ENCODE data around the gene CPS1. TPM values are rescaled to one million over a fixed set of nuclear protein-coding genes. Genes with fewer than 3 reads are reported as not detected.

Gene CPS1
- 8.7 TPM for polyA plus RNA-seq (2013, experiment 1 of 2)
- 14.6 TPM for polyA plus RNA-seq (2013, experiment 2 of 2)

DNA sequence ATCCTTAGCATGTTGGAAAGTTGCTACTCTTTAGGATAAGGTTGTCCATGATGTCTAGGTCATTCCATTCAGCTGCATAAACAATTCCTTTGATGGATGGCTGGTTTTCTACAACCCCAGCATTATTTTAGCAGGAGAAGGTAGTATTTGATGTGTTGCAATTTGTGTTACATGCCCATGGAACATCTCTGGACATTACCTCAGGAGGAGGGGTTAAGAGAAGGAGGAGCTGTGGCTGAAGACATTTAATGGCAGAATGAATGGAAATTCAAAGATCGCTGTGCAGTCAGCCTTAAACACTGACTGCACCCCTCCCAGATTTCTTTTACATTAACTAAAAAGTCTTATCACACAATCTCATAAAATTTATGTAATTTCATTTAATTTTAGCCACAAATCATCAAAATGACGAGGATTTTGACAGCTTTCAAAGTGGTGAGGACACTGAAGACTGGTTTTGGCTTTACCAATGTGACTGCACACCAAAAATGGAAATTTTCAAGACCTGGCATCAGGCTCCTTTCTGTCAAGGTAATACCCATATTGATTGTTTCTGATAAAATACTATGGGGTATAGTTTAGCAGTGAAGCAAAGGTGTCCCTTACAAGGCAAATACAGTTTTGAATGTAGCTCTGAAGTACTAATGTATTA lies at the start of gene CPS1:
TSS of gene CPS1 (plus strand) at position 271 of the 652 bp plus-strand sequence. CDS start at position 406, 135 bp downstream.
- Histone ChIP-seq H3K4me3 (ENCODE audit: low read length) (no peak within 1 kb of the TSS), H3K36me3 (ENCODE audit: insufficient read depth, low read length) (no peaks in the 10 kb centered on the region), H3K9ac (ENCODE audit: low read depth, low read length) (no peak within 1 kb of the TSS), H3K27me3 (ENCODE audit: insufficient read depth, low read length) (no peaks in the 10 kb centered on the region), H3K4me1 (ENCODE audit: insufficient read depth, low read length) (peaks cover 22% of the 10 kb centered on the region), H3K9me3 (ENCODE audit: insufficient read depth, low read depth, low read length) (no peaks in the 10 kb centered on the region), H3K27ac (ENCODE audit: low read depth, low read length) (peak within 1 kb of the TSS; percentile 83)
- WGBS = 85% methylated on average over 2 of the region's 2 CpGs

GRCh38 chr2:210515911-210516310 lies 40.5 kb upstream of the CPS1 start:
- Histone ChIP-seq H3K27me3 (ENCODE audit: insufficient read depth, low read length) (no peaks in the 10 kb centered on the region), H3K36me3 (ENCODE audit: insufficient read depth, low read length) (no peaks in the 10 kb centered on the region), H3K27ac (ENCODE audit: low read depth, low read length) (no peak overlapping the region), H3K4me3 (ENCODE audit: low read length) (no peak overlapping the region), H3K9me3 (ENCODE audit: insufficient read depth, low read depth, low read length) (no peaks in the 10 kb centered on the region), H3K4me1 (ENCODE audit: insufficient read depth, low read length) (no peaks in the 10 kb centered on the region), H3K9ac (ENCODE audit: low read depth, low read length) (no peak overlapping the region)
- 47% methylated on average over 2 of the region's 2 CpGs for WGBS

DNA sequence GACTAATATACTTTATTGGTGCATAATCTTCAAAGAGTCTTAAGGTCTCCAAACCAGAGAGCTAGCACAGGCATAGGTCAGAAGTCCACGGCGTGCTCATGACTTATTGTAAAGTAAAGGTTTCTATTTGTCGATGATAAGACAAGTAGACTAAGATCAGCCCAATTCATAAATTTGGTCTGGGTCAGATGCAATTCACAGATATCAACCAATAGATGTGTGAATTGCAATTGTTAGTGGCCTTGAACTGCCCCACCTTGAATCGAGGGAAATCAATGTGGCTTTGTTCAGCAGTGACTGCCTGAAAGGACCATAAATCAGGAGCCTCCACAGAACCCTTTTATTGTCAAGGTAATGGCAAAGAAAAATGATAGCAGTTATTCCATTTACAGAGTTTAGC lies 39.1 kb upstream of the CPS1 start:
- Histone ChIP-seq H3K4me1 (ENCODE audit: insufficient read depth, low read length) (no peaks in the 10 kb centered on the region), H3K4me3 (ENCODE audit: low read length) (no peak overlapping the region), H3K36me3 (ENCODE audit: insufficient read depth, low read length) (no peaks in the 10 kb centered on the region), H3K9ac (ENCODE audit: low read depth, low read length) (no peak overlapping the region), H3K9me3 (ENCODE audit: insufficient read depth, low read depth, low read length) (no peaks in the 10 kb centered on the region), H3K27ac (ENCODE audit: low read depth, low read length) (no peak overlapping the region), H3K27me3 (ENCODE audit: insufficient read depth, low read length) (no peaks in the 10 kb centered on the region)
- 94% methylated on average over 4 of the region's 4 CpGs for WGBS

DNA sequence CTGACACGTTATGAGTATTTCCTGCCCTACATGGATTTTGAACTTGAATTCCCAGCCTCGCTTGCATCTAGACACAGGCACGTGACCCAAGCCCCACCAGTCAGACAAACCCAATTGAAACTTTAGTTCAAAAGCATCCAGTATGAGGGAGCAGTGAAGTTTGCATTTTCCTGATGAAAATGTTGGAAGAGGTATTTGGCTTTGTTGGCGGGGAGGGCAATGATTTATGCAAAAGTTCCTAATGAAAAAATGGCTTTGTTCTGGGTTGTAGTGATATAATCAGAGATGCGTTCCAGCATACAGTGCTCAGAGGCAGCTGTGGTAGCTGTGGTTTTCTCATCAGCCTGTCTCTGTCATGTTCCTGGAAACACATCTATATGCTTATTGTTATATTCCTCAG lies 36.8 kb upstream of the CPS1 start:
- H3K27ac ChIP-seq (ENCODE audit: low read depth, low read length) = no peak overlapping the region
- 94% methylated on average over 5 of the region's 5 CpGs for WGBS
- H3K36me3 ChIP-seq (ENCODE audit: insufficient read depth, low read length) = no peaks in the 10 kb centered on the region
- no peaks in the 10 kb centered on the region for H3K27me3 ChIP-seq (ENCODE audit: insufficient read depth, low read length)
- no peak overlapping the region for H3K9ac ChIP-seq (ENCODE audit: low read depth, low read length)
- no peaks in the 10 kb centered on the region for H3K9me3 ChIP-seq (ENCODE audit: insufficient read depth, low read depth, low read length)
- no peaks in the 10 kb centered on the region for H3K4me1 ChIP-seq (ENCODE audit: insufficient read depth, low read length)
- no peak overlapping the region for H3K4me3 ChIP-seq (ENCODE audit: low read length)

DNA sequence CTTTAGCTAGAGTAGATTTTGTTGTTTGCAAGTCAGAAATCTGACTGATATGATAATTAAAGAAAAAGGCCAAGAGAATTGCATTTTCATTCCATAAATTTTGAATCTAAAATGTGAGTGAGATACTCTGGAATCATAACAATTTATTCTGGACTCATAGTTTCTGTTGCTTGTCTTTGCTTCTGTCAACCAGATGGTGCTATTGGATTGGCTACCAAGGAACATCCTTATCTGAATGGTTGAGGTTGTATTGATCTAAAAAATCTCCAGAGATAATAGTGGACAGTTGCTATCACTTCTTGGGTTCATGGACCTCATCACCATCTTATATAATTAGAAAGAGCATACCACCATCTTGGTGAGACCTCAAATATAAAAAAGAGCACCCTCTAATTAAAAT lies 34.0 kb upstream of the CPS1 start:
- no peaks in the 10 kb centered on the region for H3K36me3 ChIP-seq (ENCODE audit: insufficient read depth, low read length)
- H3K4me1 ChIP-seq (ENCODE audit: insufficient read depth, low read length) = peaks cover 4% of the 10 kb centered on the region; the same call in 1 of the 2 replicates
- no peak overlapping the region for H3K27ac ChIP-seq (ENCODE audit: low read depth, low read length)
- H3K9ac ChIP-seq (ENCODE audit: low read depth, low read length) = no peak overlapping the region
- H3K27me3 ChIP-seq (ENCODE audit: insufficient read depth, low read length) = no peaks in the 10 kb centered on the region
- H3K4me3 ChIP-seq (ENCODE audit: low read length) = no peak overlapping the region
- H3K9me3 ChIP-seq (ENCODE audit: insufficient read depth, low read depth, low read length) = no peaks in the 10 kb centered on the region

GRCh38 chr2:210523650-210524289 lies 32.6 kb upstream of the CPS1 start:
- Histone ChIP-seq H3K9ac (ENCODE audit: low read depth, low read length) (no peak overlapping the region), H3K4me3 (ENCODE audit: low read length) (no peak overlapping the region), H3K27me3 (ENCODE audit: insufficient read depth, low read length) (no peaks in the 10 kb centered on the region), H3K4me1 (ENCODE audit: insufficient read depth, low read length) (peaks cover 5% of the 10 kb centered on the region), H3K36me3 (ENCODE audit: insufficient read depth, low read length) (no peaks in the 10 kb centered on the region), H3K9me3 (ENCODE audit: insufficient read depth, low read depth, low read length) (no peaks in the 10 kb centered on the region), H3K27ac (ENCODE audit: low read depth, low read length) (no peak overlapping the region)
- 90% methylated on average over 4 of the region's 4 CpGs for WGBS

GRCh38 chr2:210524533-210524932 lies 31.9 kb upstream of the CPS1 start:
- H3K4me1 ChIP-seq (ENCODE audit: insufficient read depth, low read length) = peaks cover 11% of the 10 kb centered on the region
- no peaks in the 10 kb centered on the region for H3K9me3 ChIP-seq (ENCODE audit: insufficient read depth, low read depth, low read length)
- H3K36me3 ChIP-seq (ENCODE audit: insufficient read depth, low read length) = no peaks in the 10 kb centered on the region
- no peak overlapping the region for H3K4me3 ChIP-seq (ENCODE audit: low read length)
- no peaks in the 10 kb centered on the region for H3K27me3 ChIP-seq (ENCODE audit: insufficient read depth, low read length)
- no peak overlapping the region for H3K27ac ChIP-seq (ENCODE audit: low read depth, low read length)
- H3K9ac ChIP-seq (ENCODE audit: low read depth, low read length) = no peak overlapping the region

- Histone ChIP-seq H3K4me3 (ENCODE audit: low read length) (no peak overlapping the region), H3K9me3 (ENCODE audit: insufficient read depth, low read depth, low read length) (no peaks in the 10 kb centered on the region)
Observed at GRCh38 chr2:210527286-210527685, 29.1 kb upstream of the CPS1 start.

GRCh38 chr2:210528716-210529115 lies 27.7 kb upstream of the CPS1 start:
- H3K27ac ChIP-seq (ENCODE audit: low read depth, low read length) = no peak overlapping the region
- no peaks in the 10 kb centered on the region for H3K9me3 ChIP-seq (ENCODE audit: insufficient read depth, low read depth, low read length)
- 89% methylated on average over 4 of the region's 4 CpGs for WGBS
- H3K27me3 ChIP-seq (ENCODE audit: insufficient read depth, low read length) = no peaks in the 10 kb centered on the region
- no peaks in the 10 kb centered on the region for H3K36me3 ChIP-seq (ENCODE audit: insufficient read depth, low read length)
- H3K4me3 ChIP-seq (ENCODE audit: low read length) = no peak overlapping the region
- H3K4me1 ChIP-seq (ENCODE audit: insufficient read depth, low read length) = peaks cover 11% of the 10 kb centered on the region
- no peak overlapping the region for H3K9ac ChIP-seq (ENCODE audit: low read depth, low read length)

More at GRCh38 chr2:210527286-210527685, 29.1 kb upstream of the CPS1 start:
- no peak overlapping the region for H3K27ac ChIP-seq (ENCODE audit: low read depth, low read length)
- no peak overlapping the region for H3K9ac ChIP-seq (ENCODE audit: low read depth, low read length)
- H3K36me3 ChIP-seq (ENCODE audit: insufficient read depth, low read length) = no peaks in the 10 kb centered on the region
- H3K4me1 ChIP-seq (ENCODE audit: insufficient read depth, low read length) = peaks cover 11% of the 10 kb centered on the region
- no peaks in the 10 kb centered on the region for H3K27me3 ChIP-seq (ENCODE audit: insufficient read depth, low read length)

- no peak overlapping the region for H3K4me3 ChIP-seq (ENCODE audit: low read length)
- WGBS = 97% methylated on average over 5 of the region's 5 CpGs
- no peaks in the 10 kb centered on the region for H3K36me3 ChIP-seq (ENCODE audit: insufficient read depth, low read length)
- peaks cover 25% of the 10 kb centered on the region for H3K4me1 ChIP-seq (ENCODE audit: insufficient read depth, low read length)
- no peak overlapping the region for H3K9ac ChIP-seq (ENCODE audit: low read depth, low read length)
- no peak overlapping the region for H3K27ac ChIP-seq (ENCODE audit: low read depth, low read length)
- H3K27me3 ChIP-seq (ENCODE audit: insufficient read depth, low read length) = no peaks in the 10 kb centered on the region
- no peaks in the 10 kb centered on the region for H3K9me3 ChIP-seq (ENCODE audit: insufficient read depth, low read depth, low read length)
Observed at GRCh38 chr2:210531050-210531449, 25.3 kb upstream of the CPS1 start.

DNA sequence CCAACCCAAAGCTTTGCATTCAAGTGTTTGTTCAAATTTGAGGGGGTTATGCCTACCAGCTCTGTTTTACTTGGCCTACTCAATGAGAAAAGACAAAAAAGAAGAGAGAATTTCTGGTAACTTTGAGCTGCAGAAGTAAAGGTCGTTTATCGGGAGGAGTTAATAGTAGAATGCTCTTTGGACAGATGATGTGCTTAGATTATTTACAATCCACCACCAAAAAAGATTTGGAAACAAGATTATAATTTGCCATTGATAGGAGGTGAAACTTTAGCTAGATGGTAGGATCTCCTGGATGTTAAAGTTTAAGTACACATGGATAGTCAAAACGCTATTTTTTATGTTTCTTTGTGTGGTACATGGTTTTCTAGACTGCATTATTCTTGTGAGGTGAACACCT lies 24.9 kb upstream of the CPS1 start:
- Histone ChIP-seq H3K36me3 (ENCODE audit: insufficient read depth, low read length) (no peaks in the 10 kb centered on the region), H3K27ac (ENCODE audit: low read depth, low read length) (no peak overlapping the region), H3K4me3 (ENCODE audit: low read length) (no peak overlapping the region), H3K9me3 (ENCODE audit: insufficient read depth, low read depth, low read length) (no peaks in the 10 kb centered on the region), H3K4me1 (ENCODE audit: insufficient read depth, low read length) (peaks cover 22% of the 10 kb centered on the region), H3K9ac (ENCODE audit: low read depth, low read length) (no peak overlapping the region), H3K27me3 (ENCODE audit: insufficient read depth, low read length) (no peaks in the 10 kb centered on the region)
- WGBS = 92% methylated on average over 3 of the region's 3 CpGs

Data from HUES64 (cell line).